ENCODE measurements around the gene GTF3C2. TPM values are rescaled to one million over a fixed set of nuclear protein-coding genes. Genes with fewer than 3 reads are reported as not detected.

Gene GTF3C2
- total RNA-seq, 2 experiments from 2014 or later: 77.4 to 83.9 TPM

Other genes with a start within 250 kb of the GTF3C2 start
- 1 to 10 TPM; 8.8 to 9.8 TPM for gene CGREF1, start 237.6 kb downstream of the GTF3C2 start, total RNA-seq
- gene ABHD1, start 232.9 kb downstream of the GTF3C2 start, total RNA-seq: under 1 TPM; 0.44 to 0.54 TPM
- 10 to 100 TPM; 62.1 to 63.3 TPM for gene PREB, start 222.1 kb downstream of the GTF3C2 start, total RNA-seq
- not detected for gene PRR30, start 217.4 kb downstream of the GTF3C2 start, total RNA-seq
- not detected for gene TCF23, start 207.8 kb downstream of the GTF3C2 start, total RNA-seq
- 10 to 100 TPM; 75.4 to 77.4 TPM for gene ATRAID, start 144.7 kb downstream of the GTF3C2 start, total RNA-seq
- gene SLC5A6, start 144.5 kb downstream of the GTF3C2 start, total RNA-seq: 10 to 100 TPM; 74.2 to 81.9 TPM
- 100 to 1,000 TPM; 134 TPM for gene CAD, start 139.4 kb downstream of the GTF3C2 start, total RNA-seq
- gene SLC30A3, start 93.7 kb downstream of the GTF3C2 start, total RNA-seq: under 1 TPM; 0.14 to 0.22 TPM
- gene DNAJC5G, start 81.3 kb downstream of the GTF3C2 start, total RNA-seq: not detected
- under 1 TPM; 0.24 to 0.33 TPM for gene TRIM54, start 74.3 kb downstream of the GTF3C2 start, total RNA-seq
- gene UCN, start 48.3 kb downstream of the GTF3C2 start, total RNA-seq: 1 to 10 TPM; 1.3 to 1.6 TPM
- 10 to 100 TPM; 84.4 to 87.8 TPM for gene MPV17, start 33.7 kb downstream of the GTF3C2 start, total RNA-seq
- gene EIF2B4, start 13.6 kb upstream of the GTF3C2 start, total RNA-seq: 10 to 100 TPM; 41.2 to 43.6 TPM
- 10 to 100 TPM; 88.1 to 96.0 TPM for gene SNX17, start 13.9 kb upstream of the GTF3C2 start, total RNA-seq
- gene ZNF513, start 24.0 kb upstream of the GTF3C2 start, total RNA-seq: 1 to 10 TPM; 8.3 to 9.9 TPM
- 100 to 1,000 TPM; 172 to 176 TPM for gene PPM1G, start 52.8 kb upstream of the GTF3C2 start, total RNA-seq
- 10 to 100 TPM; 57.0 to 62.5 TPM for gene NRBP1, start 71.9 kb upstream of the GTF3C2 start, total RNA-seq
- 1 to 10 TPM; 7.4 to 9.9 TPM for gene KRTCAP3, start 85.6 kb upstream of the GTF3C2 start, total RNA-seq
- 1 to 10 TPM; 7.1 to 8.1 TPM for gene IFT172, start 133.0 kb upstream of the GTF3C2 start, total RNA-seq
- not detected for gene FNDC4, start 138.4 kb upstream of the GTF3C2 start, total RNA-seq
- gene GCKR, start 140.1 kb upstream of the GTF3C2 start, total RNA-seq: not detected
- 10 to 100 TPM; 21.0 to 25.2 TPM for gene ZNF512, start 226.3 kb upstream of the GTF3C2 start, total RNA-seq

Measured in activated naive CD8-positive, alpha-beta T cell treated with anti-CD3 and anti-CD28 coated beads for 36 hours (primary cell).